Measurements from ENCODE around the gene FXR1.

Gene FXR1

GRCh38 chr3:181007262-181007661 lies 94.8 kb downstream of the FXR1 start:
- DNase-seq (ENCODE audit: low read depth) = no peak

DNA sequence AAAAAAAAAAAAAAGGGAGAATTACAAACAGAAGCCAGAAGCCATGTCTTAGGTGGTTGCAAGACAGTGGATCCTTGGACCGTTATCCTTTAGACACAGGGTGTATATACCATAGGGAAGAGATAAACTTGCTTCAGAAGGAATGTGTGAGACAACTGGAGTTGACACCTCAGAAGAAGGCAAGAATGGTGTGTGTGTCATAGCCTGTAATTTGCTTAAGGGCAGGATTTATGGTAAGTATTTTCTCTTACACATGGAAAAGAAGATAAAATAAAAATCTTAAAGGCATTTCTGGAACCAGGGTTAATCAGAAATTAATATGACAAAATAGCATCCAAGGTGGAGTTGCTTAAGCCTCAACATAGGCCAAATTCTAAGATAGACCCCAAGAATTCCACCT lies 96.3 kb downstream of the FXR1 start:
- DNase-seq (ENCODE audit: low read depth) = no peak

DNA sequence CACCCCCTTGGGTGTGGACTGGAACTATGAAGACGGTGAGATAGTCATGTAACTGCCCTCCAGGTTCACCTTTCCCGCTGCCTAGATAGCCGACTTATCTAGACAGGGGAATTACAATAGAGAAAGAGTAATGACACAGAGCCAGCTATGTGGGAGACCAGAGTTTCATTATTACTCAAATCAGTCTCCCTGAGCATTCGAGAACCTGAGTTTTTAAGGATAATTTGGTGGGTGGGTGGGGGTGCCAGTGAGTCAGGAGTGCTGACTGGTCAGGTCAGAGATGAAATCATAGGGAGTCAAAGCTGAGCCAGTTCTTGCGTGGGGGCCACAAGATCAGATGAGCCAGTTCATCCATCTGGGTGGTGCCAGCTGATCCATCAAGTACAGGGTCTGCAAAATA lies 96.8 kb downstream of the FXR1 start:
- no peak for DNase-seq (ENCODE audit: low read depth)

DNA sequence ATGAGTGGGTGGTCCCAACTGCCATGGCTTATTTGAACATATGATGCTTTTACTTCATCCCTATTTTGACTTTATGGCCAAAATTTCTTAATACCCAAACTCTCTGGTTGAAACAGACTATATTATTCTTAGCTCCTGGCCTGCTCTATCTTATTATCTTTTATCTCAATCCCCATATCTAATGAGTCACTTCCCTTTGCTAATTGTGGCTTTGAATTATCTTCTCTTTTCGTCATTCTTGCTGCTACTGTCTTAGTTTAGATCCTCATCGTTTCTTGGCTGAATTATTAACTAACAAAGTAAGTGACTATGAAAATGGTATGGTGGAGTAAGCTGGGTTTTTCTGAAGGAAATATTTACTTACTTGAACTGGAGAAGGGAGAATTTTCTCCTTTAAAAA lies 105.2 kb downstream of the FXR1 start:
- DNase-seq (ENCODE audit: low read depth) = no peak

DNA sequence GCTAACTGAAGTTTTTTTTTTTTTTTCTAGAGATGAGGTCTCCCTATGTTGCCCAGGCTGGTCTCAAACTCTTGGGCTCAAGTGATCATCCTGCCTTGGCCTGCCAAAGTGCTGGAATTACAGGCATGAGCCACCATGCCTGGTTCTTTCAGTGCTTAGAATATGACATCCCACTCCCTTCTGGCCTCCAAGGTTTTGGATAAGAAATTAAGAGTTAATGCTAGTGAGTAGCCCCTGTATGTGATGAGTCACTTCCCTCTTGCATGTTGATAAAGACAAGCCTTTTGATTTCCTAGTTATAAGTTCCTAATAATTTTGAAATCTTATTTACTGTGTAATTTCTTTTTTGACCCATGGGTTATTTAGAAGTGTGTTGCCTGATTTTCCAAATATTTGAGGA lies 112.7 kb downstream of the FXR1 start:
- no peak for DNase-seq (ENCODE audit: low read depth)

DNA sequence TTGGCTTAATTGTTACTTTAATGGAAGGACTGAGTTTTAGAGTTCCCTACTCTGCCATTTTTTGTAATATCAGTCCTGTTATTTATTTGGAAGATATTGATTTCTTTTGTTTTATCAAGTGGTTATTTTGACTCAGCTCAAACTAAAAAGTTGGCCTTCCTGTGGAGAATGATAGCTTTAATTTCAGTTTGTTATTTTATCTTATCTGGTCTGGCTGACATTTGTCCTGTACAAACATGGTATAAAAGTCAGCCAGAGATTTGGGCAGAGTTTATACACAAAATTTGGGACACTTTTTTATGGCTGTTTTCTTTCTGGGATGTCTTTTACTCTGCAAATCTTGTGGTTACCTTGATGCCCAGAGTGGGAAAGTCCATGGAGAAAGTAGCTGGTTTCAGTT lies 118.5 kb downstream of the FXR1 start:
- DNase-seq (ENCODE audit: low read depth) = no peak

All from stimulated activated CD8-positive, alpha-beta memory T cell treated with anti-CD3 and anti-CD28 coated beads, Interleukin-4, amount 100 ng/mL, for 24 hours (primary cell).